IPS DF 6.9 (cell line): ENCODE data around the gene ZDHHC11.
"Not testable (repeated sequence)": the region's sequence is repeated elsewhere in the genome, so short reads cannot be mapped to it uniquely, and the experiment has no call there.

ENCODE experiments used
- DNase-seq: peaks from one replicate; pipeline ENCODE4 v3.0.0-alpha.2; 2013; ENCODE audit warnings: low read depth, low spot score
- H3K27ac ChIP-seq: one replicate; pipeline ENCODE4 v1.5.1; 2013; ENCODE audit warnings: low read length, control low read depth
- H3K27me3 ChIP-seq: 2 replicates; pipeline ENCODE4 v1.6.1; 2013; ENCODE audit warnings: mild to moderate bottlenecking, low read length; ENCODE audit not compliant: control insufficient read depth, insufficient read depth
- H3K36me3 ChIP-seq: 2 replicates; pipeline ENCODE4 v1.6.1; 2013; ENCODE audit warnings: low read length; ENCODE audit not compliant: control insufficient read depth, insufficient read depth
- H3K4me1 ChIP-seq: 2 replicates; pipeline ENCODE4 v1.6.1; 2013; ENCODE audit warnings: low read length; ENCODE audit not compliant: control insufficient read depth, insufficient read depth
- H3K4me3 ChIP-seq: 2 replicates; pipeline ENCODE4 v1.5.1; 2013; ENCODE audit warnings: mild to moderate bottlenecking, low read length
- H3K9me3 ChIP-seq: 2 replicates; pipeline ENCODE4 v1.6.1; 2013; ENCODE audit warnings: low read length, inconsistent platforms; ENCODE audit not compliant: control insufficient read depth, insufficient read depth
- WGBS: extraction: QIAGEN DNeasy Blood & Tissue Kit; methylation state at CpG from one replicate; pipeline ENCODE4 v1.1.7; 2013; ENCODE audit warnings: mixed read lengths, missing lambda C conversion rate; ENCODE audit not compliant: insufficient read length, insufficient coverage; 5-methylcytosine and 5-hydroxymethylcytosine counted together

The ZDHHC11 gene

DNA sequence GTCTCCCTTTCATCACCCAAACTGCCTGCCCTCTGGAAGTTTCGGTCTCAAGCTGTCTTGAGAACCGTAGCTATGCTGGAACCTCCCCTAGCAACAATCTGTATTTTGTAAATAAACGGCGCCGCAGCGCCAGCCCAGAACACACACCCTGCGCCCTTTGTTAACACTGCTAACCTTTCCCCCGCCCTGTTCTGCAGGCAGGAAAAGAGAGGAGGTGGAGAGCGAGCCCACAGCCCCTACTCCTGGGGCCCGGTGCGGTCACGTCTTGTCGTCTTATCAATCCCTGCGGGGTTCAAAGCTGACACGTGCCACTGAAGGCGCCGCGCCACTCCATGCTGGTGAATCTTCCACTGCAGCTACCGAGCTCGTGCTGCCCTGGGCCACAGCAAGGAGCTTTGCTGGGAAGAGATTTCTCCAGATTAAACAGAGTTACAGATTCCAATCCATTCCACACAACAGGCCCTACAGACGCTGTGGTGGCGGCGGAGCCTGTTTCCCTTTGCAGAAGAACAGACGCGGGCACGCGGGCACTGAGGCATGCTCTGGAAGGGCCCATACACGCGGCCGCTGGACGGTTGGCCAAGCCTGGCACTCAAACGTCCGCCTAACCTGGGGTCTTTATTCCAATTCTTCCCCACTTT lies 91.6 kb downstream of the ZDHHC11 start:
- Histone ChIP-seq H3K27me3 (no peaks in the 10 kb centered on the region), H3K4me1 (no peaks in the 10 kb centered on the region), H3K36me3 (no peaks in the 10 kb centered on the region), H3K27ac (no peak overlapping the region), H3K4me3 (no peak overlapping the region), H3K9me3 (no peaks in the 10 kb centered on the region)
- DNase-seq, result no peak
- WGBS, result no CpG with 5 or more reads among the region's 33 CpGs

DNA sequence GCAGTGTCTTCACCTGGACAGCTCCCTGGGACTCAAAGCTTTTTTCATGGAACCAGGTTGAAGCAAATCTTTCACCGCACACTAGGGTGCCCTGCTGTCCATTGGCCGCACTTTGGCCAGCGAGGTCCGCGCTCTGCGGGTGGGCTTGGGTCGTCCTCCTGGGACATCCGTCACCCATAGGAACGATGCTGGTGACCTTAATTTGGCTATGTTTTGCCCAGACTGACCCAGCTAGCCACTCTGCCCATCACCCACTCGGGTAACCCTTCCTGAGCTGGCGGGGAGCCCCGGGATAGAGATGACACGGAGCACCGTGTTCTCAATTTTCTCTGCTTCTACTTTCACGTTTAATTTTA lies 92.1 kb downstream of the ZDHHC11 start:
- H3K36me3 ChIP-seq, result no peaks in the 10 kb centered on the region
- DNase-seq, result no peak
- H3K4me3 ChIP-seq, result no peak overlapping the region
- H3K27me3 ChIP-seq, result no peaks in the 10 kb centered on the region
- no CpG with 5 or more reads among the region's 15 CpGs for WGBS
- H3K4me1 ChIP-seq, result no peaks in the 10 kb centered on the region
- H3K9me3 ChIP-seq, result no peaks in the 10 kb centered on the region
- H3K27ac ChIP-seq, result no peak overlapping the region

DNA sequence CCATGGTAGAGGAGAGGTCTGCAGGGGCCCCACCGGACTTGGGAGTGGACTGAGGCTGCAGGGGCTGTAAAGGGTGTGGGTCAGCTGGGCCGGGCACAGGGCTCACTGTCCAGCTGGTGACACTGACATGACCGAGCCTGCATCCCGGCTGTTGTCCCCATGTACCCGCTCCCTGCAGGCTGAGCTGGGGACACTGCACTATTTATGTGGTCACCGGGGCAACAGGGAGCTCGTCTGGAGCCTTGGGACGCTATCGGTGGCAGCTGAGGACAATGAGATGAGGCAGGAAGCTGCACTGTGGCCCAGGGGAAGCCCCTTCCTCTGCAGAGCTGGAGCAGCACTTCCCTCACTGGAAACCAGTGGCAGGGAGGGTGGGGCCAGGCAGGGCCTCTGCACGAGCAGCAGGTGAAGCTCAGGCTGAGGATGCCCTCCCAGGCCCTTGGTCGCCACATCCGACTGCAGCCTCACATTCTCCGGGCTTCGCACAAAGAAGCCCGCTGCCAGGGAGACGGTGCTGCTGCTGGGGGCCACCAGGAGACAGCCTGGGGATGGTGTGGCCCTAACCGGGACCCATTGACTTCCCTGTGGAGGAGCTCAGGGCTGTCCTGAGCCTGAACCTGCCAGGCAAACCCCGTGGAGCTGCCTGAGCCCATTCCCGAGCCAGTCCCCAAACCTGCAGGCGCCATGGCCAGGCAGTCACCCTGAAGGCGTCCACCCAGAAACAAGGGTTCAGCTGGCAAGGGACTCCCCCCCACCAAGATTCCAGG lies 92.7 kb downstream of the ZDHHC11 start:
- no peaks in the 10 kb centered on the region for H3K36me3 ChIP-seq
- no peak overlapping the region for H3K4me3 ChIP-seq
- DNase-seq, result no peak
- no peaks in the 10 kb centered on the region for H3K9me3 ChIP-seq
- H3K27ac ChIP-seq, result no peak overlapping the region
- H3K27me3 ChIP-seq, result no peaks in the 10 kb centered on the region
- H3K4me1 ChIP-seq, result no peaks in the 10 kb centered on the region
- no CpG with 5 or more reads among the region's 21 CpGs for WGBS

DNA sequence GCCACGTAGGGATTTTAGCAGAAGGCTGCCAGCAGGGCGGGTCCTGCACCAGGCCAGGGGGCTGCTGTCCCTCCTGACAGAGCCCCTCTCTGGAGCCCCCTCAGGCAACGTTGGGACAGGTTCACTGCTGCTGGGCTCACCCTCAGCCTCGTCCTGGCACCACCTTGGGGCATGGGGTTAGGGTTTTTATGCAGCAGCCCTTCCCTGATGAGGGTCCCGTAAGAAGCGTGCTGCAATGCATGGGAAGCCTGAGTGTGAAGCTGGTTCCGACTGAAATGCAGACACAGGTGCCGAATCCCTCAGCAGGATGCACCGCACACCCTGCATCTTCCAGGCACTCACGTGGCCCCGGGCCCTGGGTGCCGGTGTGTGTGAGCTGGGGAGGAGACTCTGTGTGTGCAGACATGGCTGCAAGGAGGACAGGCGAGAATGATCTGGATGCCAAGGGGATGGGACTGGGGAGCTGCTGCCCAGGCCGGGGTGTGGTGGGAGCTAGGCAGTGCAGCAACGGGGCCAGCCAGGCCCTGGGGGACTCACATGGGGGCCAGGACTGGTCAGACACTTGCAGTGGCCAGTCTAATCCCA lies 93.3 kb downstream of the ZDHHC11 start:
- H3K36me3 ChIP-seq, result no peaks in the 10 kb centered on the region
- H3K27me3 ChIP-seq, result no peaks in the 10 kb centered on the region
- no peak for DNase-seq
- H3K27ac ChIP-seq, result no peak overlapping the region
- H3K9me3 ChIP-seq, result no peaks in the 10 kb centered on the region
- no peaks in the 10 kb centered on the region for H3K4me1 ChIP-seq
- no peak overlapping the region for H3K4me3 ChIP-seq
- WGBS, result no CpG with 5 or more reads among the region's 15 CpGs

DNA sequence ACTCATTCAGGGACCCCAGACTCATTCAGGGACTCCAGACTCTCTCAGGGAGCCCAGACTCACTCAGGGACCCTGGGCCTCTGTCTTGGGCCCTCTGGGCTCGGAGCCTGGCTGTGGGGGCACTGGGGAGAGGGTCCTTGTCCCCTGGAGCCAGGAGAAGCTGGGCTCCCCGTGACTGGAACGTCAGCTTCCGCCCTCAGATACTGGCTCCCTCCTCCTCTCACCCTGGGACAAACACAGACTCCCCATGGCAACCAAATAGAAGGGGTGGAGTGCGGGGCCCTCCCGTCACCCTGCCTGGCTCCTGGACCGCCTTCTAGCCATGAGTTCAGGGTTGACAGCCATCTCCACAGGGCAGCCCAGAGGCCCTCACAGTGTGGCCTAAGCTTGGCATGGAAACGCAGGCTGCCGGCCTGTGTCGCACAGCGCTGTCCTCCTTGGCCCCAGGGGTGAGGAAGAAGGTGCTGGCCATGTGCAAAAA lies 93.9 kb downstream of the ZDHHC11 start:
- Histone ChIP-seq H3K36me3 (no peaks in the 10 kb centered on the region), H3K27me3 (no peaks in the 10 kb centered on the region), H3K4me3 (no peak overlapping the region), H3K4me1 (no peaks in the 10 kb centered on the region), H3K9me3 (no peaks in the 10 kb centered on the region), H3K27ac (no peak overlapping the region)
- DNase-seq, result no peak
- WGBS, result no CpG with 5 or more reads among the region's 11 CpGs

DNA sequence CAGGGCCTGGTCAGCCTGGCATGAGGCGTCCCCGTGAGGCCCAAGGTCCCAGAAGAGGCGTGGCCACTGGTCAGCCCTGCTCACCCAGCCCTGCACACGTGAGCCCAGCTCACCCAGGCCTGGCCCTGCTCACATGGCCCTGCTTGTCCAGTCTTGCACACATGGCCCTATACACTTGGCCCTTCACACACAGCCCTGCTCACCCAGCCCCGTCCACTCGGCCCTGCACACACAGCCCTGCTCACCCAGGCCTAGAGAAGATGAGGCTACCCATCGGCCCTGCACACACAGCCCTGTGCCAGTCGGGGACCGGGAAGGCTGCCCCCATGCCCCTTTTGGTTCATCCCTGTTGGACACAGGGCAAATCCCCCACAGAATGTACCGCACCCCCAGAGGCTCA lies 94.6 kb downstream of the ZDHHC11 start:
- Histone ChIP-seq H3K27me3 (no peaks in the 10 kb centered on the region), H3K27ac (no peak overlapping the region), H3K36me3 (no peaks in the 10 kb centered on the region), H3K4me1 (no peaks in the 10 kb centered on the region), H3K9me3 (no peaks in the 10 kb centered on the region), H3K4me3 (no peak overlapping the region)
- no CpG with 5 or more reads among the region's 10 CpGs for WGBS
- DNase-seq, result no peak

DNA sequence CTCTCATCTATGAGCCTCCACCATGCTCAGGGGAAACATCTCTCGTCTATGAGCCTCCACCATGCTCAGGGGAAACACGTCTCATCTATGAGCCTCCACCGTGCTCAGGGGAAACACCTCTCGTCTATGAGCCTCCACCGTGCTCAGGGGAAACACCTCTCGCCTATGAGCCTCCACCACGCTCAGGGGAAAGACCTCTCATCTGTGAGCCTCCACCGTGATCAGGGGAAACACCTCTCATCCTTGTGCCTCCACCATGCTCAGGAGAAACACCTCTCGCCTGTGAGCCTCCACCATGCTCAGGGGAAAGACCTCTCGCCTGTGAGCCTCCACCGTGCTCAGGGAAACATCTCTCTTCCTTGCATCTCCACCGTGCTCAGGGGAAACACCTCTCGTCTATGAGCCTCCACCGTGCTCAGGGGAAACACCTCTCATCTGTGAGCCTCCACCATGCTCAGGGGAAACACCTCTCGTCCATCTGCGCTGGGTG lies 96.6 kb downstream of the ZDHHC11 start:
- not testable (repeated sequence) for H3K36me3 ChIP-seq, H3K4me1 ChIP-seq, DNase-seq, H3K27ac ChIP-seq, H3K9me3 ChIP-seq, H3K4me3 ChIP-seq, H3K27me3 ChIP-seq
- no CpG with 5 or more reads among the region's 16 CpGs for WGBS

DNA sequence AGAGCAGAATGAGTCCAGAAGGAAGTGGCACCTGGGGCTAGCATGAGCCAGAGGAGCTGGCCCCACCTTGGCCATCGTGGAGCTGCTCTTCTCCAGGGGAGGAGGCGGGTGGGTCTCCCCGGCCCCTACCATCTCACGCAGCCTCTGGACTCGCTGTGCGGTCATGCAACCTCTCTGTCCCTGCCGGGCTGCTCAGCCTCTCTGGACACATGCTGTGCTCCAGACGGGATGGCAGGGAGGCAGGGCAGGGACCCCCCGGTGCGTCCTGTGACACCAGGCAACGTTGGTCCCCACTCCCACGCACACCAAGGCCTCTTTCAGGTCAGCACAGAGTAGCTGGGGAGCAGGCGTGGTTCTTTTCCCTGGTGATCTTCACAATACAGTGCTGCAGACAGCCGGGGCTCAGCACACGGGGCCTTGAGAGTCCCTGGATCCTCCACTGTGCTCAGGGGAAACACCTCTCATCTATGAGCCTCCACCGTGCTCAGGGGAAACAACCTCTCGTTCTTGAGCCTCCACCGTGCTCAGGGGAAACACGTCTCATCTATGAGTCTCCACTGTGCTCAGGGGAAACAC lies 97.1 kb downstream of the ZDHHC11 start:
- not testable (repeated sequence) for H3K4me1 ChIP-seq, H3K4me3 ChIP-seq, H3K27ac ChIP-seq, H3K27me3 ChIP-seq, H3K9me3 ChIP-seq, H3K36me3 ChIP-seq, DNase-seq
- WGBS, result no CpG with 5 or more reads among the region's 19 CpGs

DNA sequence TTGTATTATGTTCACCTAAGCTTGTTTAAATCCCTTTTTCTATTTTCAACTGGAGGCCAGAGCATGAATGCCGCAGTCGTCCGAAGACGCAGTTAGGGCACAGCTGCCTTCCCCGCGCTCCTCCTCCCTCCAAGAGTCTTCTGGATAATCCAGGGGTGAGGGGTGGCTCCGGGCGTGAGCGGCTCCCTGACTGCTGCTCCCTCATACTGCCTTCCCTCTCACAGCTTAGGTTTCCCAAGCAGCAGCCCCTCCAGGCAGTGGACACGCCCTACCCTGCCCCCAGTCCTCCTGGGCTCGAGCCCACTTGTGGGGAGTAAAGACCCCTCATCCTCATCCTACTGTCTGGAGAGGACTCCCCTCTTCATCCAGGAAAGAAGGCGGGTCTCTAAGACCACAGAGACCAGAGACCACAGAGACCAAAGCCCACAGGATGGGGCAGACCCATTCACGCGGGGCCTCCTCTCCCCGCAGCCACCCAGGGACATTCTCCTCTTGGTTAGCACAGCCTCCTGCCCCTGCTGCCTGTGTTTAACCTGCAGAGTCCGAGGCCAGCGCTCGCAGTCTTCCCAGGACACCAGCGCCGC lies 98.2 kb downstream of the ZDHHC11 start:
- WGBS, result no CpG with 5 or more reads among the region's 20 CpGs
- H3K9me3 ChIP-seq, H3K27me3 ChIP-seq, H3K4me1 ChIP-seq, H3K4me3 ChIP-seq, H3K27ac ChIP-seq, DNase-seq, H3K36me3 ChIP-seq: not testable (repeated sequence)

DNA sequence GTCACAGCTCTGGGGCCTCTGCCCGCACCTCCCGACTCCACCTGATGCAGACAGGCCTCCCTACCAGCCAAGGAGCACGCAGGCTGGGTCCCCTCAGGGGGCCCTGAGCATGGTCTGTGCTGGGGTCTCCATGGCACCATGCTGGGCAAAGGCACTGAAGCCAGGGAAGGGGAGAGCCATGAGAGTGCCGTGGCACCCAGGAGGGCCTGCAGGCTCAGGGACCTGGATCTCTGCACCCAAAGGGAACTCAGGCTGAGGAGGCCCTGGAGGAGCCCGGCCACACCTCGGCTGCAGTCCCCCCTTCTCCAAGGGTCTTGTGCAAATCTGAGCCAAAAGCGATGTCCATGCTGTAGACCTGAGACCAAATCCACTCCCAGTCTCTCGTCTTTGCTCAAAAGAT lies 98.8 kb downstream of the ZDHHC11 start:
- not testable (repeated sequence) for H3K4me1 ChIP-seq, H3K4me3 ChIP-seq, H3K9me3 ChIP-seq, H3K27ac ChIP-seq, H3K27me3 ChIP-seq, H3K36me3 ChIP-seq, DNase-seq
- no CpG with 5 or more reads among the region's 8 CpGs for WGBS
